Activated T-helper 17 cell treated with anti-CD3 and anti-CD28 coated beads, Interleukin-2, amount 50 U/mL, for 72 hours (primary cell): ENCODE results near the gene GDAP1L1. TPM values are rescaled to one million over a fixed set of nuclear protein-coding genes. Genes with fewer than 3 reads are reported as not detected.
"Not testable (repeated sequence)": the region's sequence is repeated elsewhere in the genome, so short reads cannot be mapped to it uniquely, and the experiment has no call there.

Experiments used
- ATAC-seq: fragments of 150-1000 bp; cut with Tn5 transposase; replicated peaks from 2 replicates; pipeline ENCODE4 v1.10.0; 2021; ENCODE audit warnings: mild to moderate bottlenecking, moderate library complexity
- H3K27ac Mint-ChIP-seq: one replicate; pipeline ENCODE4 v1.8.0; 2022; ENCODE audit warnings: mixed read lengths
- H3K27me3 Mint-ChIP-seq: one replicate; pipeline ENCODE4 v1.8.0; 2022; ENCODE audit warnings: mixed read lengths
- H3K36me3 Mint-ChIP-seq: one replicate; pipeline ENCODE4 v1.8.0; 2022; ENCODE audit warnings: low read depth, mild to moderate bottlenecking, mixed read lengths
- H3K4me1 Mint-ChIP-seq: one replicate; pipeline ENCODE4 v1.8.0; 2022; ENCODE audit warnings: mixed read lengths
- H3K4me3 Mint-ChIP-seq: one replicate; pipeline ENCODE4 v1.8.0; 2022; ENCODE audit warnings: mild to moderate bottlenecking, mixed read lengths
- H3K9me3 Mint-ChIP-seq: one replicate; pipeline ENCODE4 v1.8.0; 2022; ENCODE audit warnings: mixed read lengths
- total RNA-seq, 2 donors: library from RNA; stranded (reverse); gene quantifications; one replicate each; pipeline ENCODE4 v1.2.3, GENCODE V29; 2022

The GDAP1L1 gene
- total RNA-seq, 2 donors from 2014 or later, result not detected

- Mint-ChIP-seq H3K27me3 (peaks cover 10% of the 10 kb centered on the region), H3K9me3 (no peaks in the 10 kb centered on the region), H3K36me3 (no peaks in the 10 kb centered on the region), H3K27ac (no peak overlapping the region), H3K4me3 (no peak overlapping the region), H3K4me1 (no peaks in the 10 kb centered on the region)
- no peak for ATAC-seq
Measured at GRCh38 chr20:44324343-44324742, 77.2 kb downstream of the GDAP1L1 start.

- H3K4me3 Mint-ChIP-seq, result peak overlapping the region; percentile 48
- peak; percentile 61 for ATAC-seq
- H3K36me3 Mint-ChIP-seq, result no peaks in the 10 kb centered on the region
- no peaks in the 10 kb centered on the region for H3K9me3 Mint-ChIP-seq
- no peaks in the 10 kb centered on the region for H3K4me1 Mint-ChIP-seq
- no peak overlapping the region for H3K27ac Mint-ChIP-seq
- H3K27me3 Mint-ChIP-seq, result peaks cover 14% of the 10 kb centered on the region
Measured at GRCh38 chr20:44326391-44327159, 79.5 kb downstream of the GDAP1L1 start.

- not testable (repeated sequence) for H3K27ac Mint-ChIP-seq, H3K36me3 Mint-ChIP-seq, H3K4me1 Mint-ChIP-seq, H3K9me3 Mint-ChIP-seq, ATAC-seq
- Mint-ChIP-seq H3K27me3 (peaks cover 14% of the 10 kb centered on the region), H3K4me3 (peak overlapping the region; percentile 45)
Measured at GRCh38 chr20:44327748-44328147, 80.6 kb downstream of the GDAP1L1 start.

GRCh38 chr20:44328428-44328827, 81.3 kb downstream of the GDAP1L1 start:
- ATAC-seq, result no peak
- H3K27me3 Mint-ChIP-seq, result peaks cover 14% of the 10 kb centered on the region
- H3K4me1 Mint-ChIP-seq, result no peaks in the 10 kb centered on the region
- H3K27ac Mint-ChIP-seq, result no peak overlapping the region
- no peaks in the 10 kb centered on the region for H3K36me3 Mint-ChIP-seq
- no peaks in the 10 kb centered on the region for H3K9me3 Mint-ChIP-seq
- H3K4me3 Mint-ChIP-seq, result no peak overlapping the region

Other genes starting within 250 kb of the GDAP1L1 start
- under 1 TPM; 0.09 to 0.42 TPM for gene JPH2, start 60.1 kb upstream of the GDAP1L1 start, total RNA-seq
- 10 to 100 TPM; 30.5 to 38.6 TPM for gene OSER1, start 36.5 kb upstream of the GDAP1L1 start, total RNA-seq
- 1 to 10 TPM; 2.2 TPM for gene FITM2, start 63.9 kb downstream of the GDAP1L1 start, total RNA-seq
- gene R3HDML, start 89.7 kb downstream of the GDAP1L1 start, total RNA-seq, result not detected
- gene HNF4A, start 108.4 kb downstream of the GDAP1L1 start, total RNA-seq, result not detected
- 10 to 100 TPM; 15.5 to 23.0 TPM for gene TTPAL, start 228.6 kb downstream of the GDAP1L1 start, total RNA-seq